Mucosa of rectum (tissue), 2 donors: ENCODE results near the gene RPGRIP1L.

Source experiments
- H3K27ac ChIP-seq, 2 donors: one replicate each; pipeline ENCODE4 v1.7.0; 2013; ENCODE audit warnings: inconsistent platforms in 2 of 2, low read depth in 2 of 2, low read length in 2 of 2
- H3K27me3 ChIP-seq, 2 donors: one replicate each; pipeline ENCODE4 v1.7.0; 2013; ENCODE audit warnings: low read length in 2 of 2; ENCODE audit not compliant: control insufficient read depth in 2 of 2, insufficient read depth in 2 of 2
- H3K36me3 ChIP-seq, 2 donors: one replicate each; pipeline ENCODE4 v1.7.0; 2013; ENCODE audit warnings: low read length in 2 of 2; ENCODE audit not compliant: control insufficient read depth in 2 of 2, insufficient read depth in 2 of 2
- H3K4me1 ChIP-seq, 2 donors: one replicate each; pipeline ENCODE4 v1.7.0; 2013; ENCODE audit warnings: low read length in 2 of 2, mild to moderate bottlenecking in 1 of 2; ENCODE audit not compliant: control insufficient read depth in 2 of 2, insufficient read depth in 2 of 2
- H3K4me3 ChIP-seq, 2 donors: one replicate each; pipeline ENCODE4 v1.7.0; 2013; ENCODE audit warnings: low read length in 2 of 2
- H3K9ac ChIP-seq, 2 donors: one replicate each; pipeline ENCODE4 v1.7.0; 2013; ENCODE audit warnings: low read length in 2 of 2, low read depth in 1 of 2, mild to moderate bottlenecking in 1 of 2
- H3K9me3 ChIP-seq, 2 donors: one replicate each; pipeline ENCODE4 v1.7.0; 2013; ENCODE audit warnings: low read length in 2 of 2; ENCODE audit not compliant: control insufficient read depth in 2 of 2
- donor health status: healthy.
- donor health status: Normal muscosa, but diverticular disease.

RPGRIP1L gene

GRCh38 chr16:53666786-53667415, 36.8 kb downstream of the RPGRIP1L start:
- no peaks in the 10 kb centered on the region for H3K36me3 ChIP-seq
- no peak overlapping the region for H3K27ac ChIP-seq
- no peak overlapping the region for H3K9ac ChIP-seq
- H3K4me1 ChIP-seq: no peaks in the 10 kb centered on the region
- no peaks in the 10 kb centered on the region for H3K27me3 ChIP-seq
- H3K4me3 ChIP-seq: no peak overlapping the region
- no peaks in the 10 kb centered on the region for H3K9me3 ChIP-seq

- H3K36me3 ChIP-seq: no peaks in the 10 kb centered on the region
- H3K9ac ChIP-seq: no peak overlapping the region
- no peaks in the 10 kb centered on the region for H3K4me1 ChIP-seq
- no peak overlapping the region for H3K27ac ChIP-seq
- no peaks in the 10 kb centered on the region for H3K27me3 ChIP-seq
- no peaks in the 10 kb centered on the region for H3K9me3 ChIP-seq
- no peak overlapping the region for H3K4me3 ChIP-seq
These were observed 38.8 kb downstream of the RPGRIP1L start for GRCh38 chr16:53664724-53665345.

- no peaks in the 10 kb centered on the region for H3K36me3 ChIP-seq
- no peaks in the 10 kb centered on the region for H3K4me1 ChIP-seq
- no peaks in the 10 kb centered on the region for H3K9me3 ChIP-seq
- H3K9ac ChIP-seq: no peak overlapping the region
- H3K27ac ChIP-seq: no peak overlapping the region
- no peak overlapping the region for H3K4me3 ChIP-seq
- no peaks in the 10 kb centered on the region for H3K27me3 ChIP-seq
These were observed 41.6 kb downstream of the RPGRIP1L start for GRCh38 chr16:53662072-53662471.

GRCh38 chr16:53654946-53655345, 48.7 kb downstream of the RPGRIP1L start:
- Histone ChIP-seq H3K4me3 (no peak overlapping the region), H3K36me3 (peaks cover 0 to 4% of the 10 kb centered on the region in 2 donors), H3K4me1 (no peaks in the 10 kb centered on the region), H3K27me3 (no peaks in the 10 kb centered on the region), H3K9me3 (no peaks in the 10 kb centered on the region), H3K27ac (no peak overlapping the region), H3K9ac (no peak overlapping the region)

GRCh38 chr16:53651357-53651756, 52.3 kb downstream of the RPGRIP1L start:
- Histone ChIP-seq H3K27me3 (no peaks in the 10 kb centered on the region), H3K36me3 (peaks cover 0 to 4% of the 10 kb centered on the region in 2 donors), H3K4me1 (no peaks in the 10 kb centered on the region), H3K27ac (no peak overlapping the region), H3K9ac (no peak overlapping the region), H3K4me3 (no peak overlapping the region), H3K9me3 (no peaks in the 10 kb centered on the region)

- Histone ChIP-seq H3K4me3 (no peak overlapping the region), H3K36me3 (no peaks in the 10 kb centered on the region), H3K9me3 (no peaks in the 10 kb centered on the region), H3K9ac (no peak overlapping the region), H3K27me3 (no peaks in the 10 kb centered on the region), H3K4me1 (no peaks in the 10 kb centered on the region), H3K27ac (no peak overlapping the region)
These were observed 57.2 kb downstream of the RPGRIP1L start for GRCh38 chr16:53646506-53646905.

GRCh38 chr16:53643474-53643873, 60.2 kb downstream of the RPGRIP1L start:
- Histone ChIP-seq H3K36me3 (no peaks in the 10 kb centered on the region), H3K27ac (no peak overlapping the region), H3K4me3 (no peak overlapping the region), H3K9ac (no peak overlapping the region), H3K27me3 (no peaks in the 10 kb centered on the region), H3K4me1 (no peaks in the 10 kb centered on the region), H3K9me3 (no peaks in the 10 kb centered on the region)

- no peak overlapping the region for H3K9ac ChIP-seq
- H3K27ac ChIP-seq: no peak overlapping the region
- no peak overlapping the region for H3K4me3 ChIP-seq
- no peaks in the 10 kb centered on the region for H3K9me3 ChIP-seq
- no peaks in the 10 kb centered on the region for H3K36me3 ChIP-seq
- no peaks in the 10 kb centered on the region for H3K27me3 ChIP-seq
- no peaks in the 10 kb centered on the region for H3K4me1 ChIP-seq
These were observed 61.6 kb downstream of the RPGRIP1L start for GRCh38 chr16:53642094-53642493.

- Histone ChIP-seq H3K27me3 (no peaks in the 10 kb centered on the region), H3K4me3 (no peak overlapping the region), H3K9me3 (no peaks in the 10 kb centered on the region), H3K9ac (no peak overlapping the region), H3K36me3 (no peaks in the 10 kb centered on the region), H3K27ac (no peak overlapping the region), H3K4me1 (no peaks in the 10 kb centered on the region)
These were observed 66.7 kb downstream of the RPGRIP1L start for GRCh38 chr16:53636978-53637377.

GRCh38 chr16:53632526-53632925, 71.1 kb downstream of the RPGRIP1L start:
- Histone ChIP-seq H3K4me3 (no peak overlapping the region), H3K9me3 (no peaks in the 10 kb centered on the region), H3K9ac (no peak overlapping the region), H3K4me1 (no peaks in the 10 kb centered on the region), H3K27ac (no peak overlapping the region), H3K27me3 (no peaks in the 10 kb centered on the region), H3K36me3 (no peaks in the 10 kb centered on the region)
